Measurements from ENCODE around the gene PSAPL1.

- TF ChIP-seq CTCF (IDR thresholded peaks at IDR 0.05; ENCODE audit: low read depth, low read length, missing input control) (no peak), MAX (IDR thresholded peaks at IDR 0.05) (no peak), RXRA (IDR thresholded peaks at IDR 0.05) (no peak), REST (IDR thresholded peaks at IDR 0.05) (no peak), EGR1 (IDR thresholded peaks at IDR 0.05; ENCODE audit: low read depth in 2 of 2) (no peak), ZBTB33 (IDR thresholded peaks at IDR 0.05) (no peak), SP1 (IDR thresholded peaks at IDR 0.05) (no peak), GABPA (IDR thresholded peaks at IDR 0.05 in 1 of 2, conservative IDR thresholded peaks at IDR 0.05 in 1 of 2) (no peak), HNF4G (IDR thresholded peaks at IDR 0.05) (no peak), RAD21 (IDR thresholded peaks at IDR 0.05) (no peak), JUND (IDR thresholded peaks at IDR 0.05) (no peak)
Measured at GRCh38 chr4:7444731-7445130, 10.0 kb upstream of the PSAPL1 start.

Measured in liver (tissue), 3 donors.